HEK293 (cell line): ENCODE results near the gene PTPN6.

ENCODE experiments used
- BCL11B ChIP-seq: fragments of 450-650 bp; formaldehyde crosslinking; IDR thresholded peaks from 2 replicates; pipeline ENCODE4 v1.5.1; 2016; ENCODE audit warnings: low read depth, missing biosample characterization, missing genetic modification characterization
- FEZF1 ChIP-seq: fragments of 450-650 bp; formaldehyde crosslinking; IDR thresholded peaks from 2 replicates; pipeline ENCODE4 v1.5.1; 2016; ENCODE audit warnings: missing biosample characterization, missing genetic modification characterization
- GFI1B ChIP-seq: fragments of 450-650 bp; formaldehyde crosslinking; IDR thresholded peaks from 2 replicates; pipeline ENCODE4 v1.5.1; 2016; ENCODE audit warnings: missing biosample characterization, missing genetic modification characterization
- HOXA7 ChIP-seq: sonication (generic); formaldehyde crosslinking; IDR thresholded peaks from 2 replicates; pipeline ENCODE4 v1.8.1; 2022; ENCODE audit warnings: missing genetic modification reagents, borderline replicate concordance
- HOXD13 ChIP-seq: sonication (generic); formaldehyde crosslinking; IDR thresholded peaks from 2 replicates; pipeline ENCODE4 v1.8.0; 2022; ENCODE audit warnings: missing genetic modification reagents, borderline replicate concordance
- IKZF3 ChIP-seq: fragments of 450-650 bp; IDR thresholded peaks from 2 replicates; pipeline ENCODE4 v1.5.0; 2018; ENCODE audit warnings: missing biosample characterization, mild to moderate bottlenecking, missing genetic modification characterization, moderate library complexity
- KLF1 ChIP-seq: fragments of 450-650 bp; formaldehyde crosslinking; IDR thresholded peaks from 2 replicates; pipeline ENCODE4 v1.5.1; 2016; ENCODE audit warnings: missing biosample characterization, missing genetic modification characterization
- KLF10 ChIP-seq: fragments of 450-650 bp; IDR thresholded peaks from 2 replicates; pipeline ENCODE4 v1.5.1; 2018; ENCODE audit warnings: missing biosample characterization, mild to moderate bottlenecking, missing genetic modification characterization
- RBAK ChIP-seq: fragments of 450-650 bp; formaldehyde crosslinking; IDR thresholded peaks from 2 replicates; pipeline ENCODE4 v1.5.1; 2016; ENCODE audit warnings: missing biosample characterization, missing genetic modification characterization
- YY1 ChIP-seq: fragments of 450-650 bp; formaldehyde crosslinking; IDR thresholded peaks from 2 replicates; pipeline ENCODE4 v1.5.1; 2018; ENCODE audit warnings: missing biosample characterization, missing genetic modification characterization
- ZBTB17 ChIP-seq: fragments of 450-650 bp; formaldehyde crosslinking; IDR thresholded peaks from 2 replicates; pipeline ENCODE4 v1.5.1; 2016; ENCODE audit warnings: missing biosample characterization, missing genetic modification characterization
- ZNF112 ChIP-seq: fragments of 450-650 bp; formaldehyde crosslinking; IDR thresholded peaks from 2 replicates; pipeline ENCODE4 v1.5.0; 2017; ENCODE audit warnings: missing biosample characterization, missing genetic modification characterization
- ZNF121 ChIP-seq: fragments of 450-650 bp; formaldehyde crosslinking; IDR thresholded peaks from 2 replicates; pipeline ENCODE4 v1.5.1; 2016; ENCODE audit warnings: missing biosample characterization, missing genetic modification characterization
- ZNF132 ChIP-seq: fragments of 450-650 bp; formaldehyde crosslinking; IDR thresholded peaks from 2 replicates; pipeline ENCODE4 v1.5.1; 2017; ENCODE audit warnings: missing biosample characterization, missing genetic modification characterization, borderline replicate concordance
- ZNF157 ChIP-seq: fragments of 450-650 bp; formaldehyde crosslinking; IDR thresholded peaks from 2 replicates; pipeline ENCODE4 v1.5.1; 2016; ENCODE audit warnings: missing biosample characterization, missing genetic modification characterization
- ZNF16 ChIP-seq: fragments of 450-650 bp; formaldehyde crosslinking; IDR thresholded peaks from 2 replicates; pipeline ENCODE4 v1.5.1; 2016; ENCODE audit warnings: low read depth, missing biosample characterization, missing genetic modification characterization
- ZNF175 ChIP-seq: fragments of 450-650 bp; formaldehyde crosslinking; IDR thresholded peaks from 2 replicates; pipeline ENCODE4 v1.5.1; 2016; ENCODE audit warnings: missing biosample characterization, missing genetic modification characterization
- ZNF184 ChIP-seq: fragments of 450-650 bp; IDR thresholded peaks from 2 replicates; pipeline ENCODE4 v1.5.1; 2018; ENCODE audit warnings: missing biosample characterization, mild to moderate bottlenecking, missing genetic modification characterization
- ZNF2 ChIP-seq: fragments of 450-650 bp; formaldehyde crosslinking; IDR thresholded peaks from 2 replicates; pipeline ENCODE4 v1.5.1; 2016; ENCODE audit warnings: missing biosample characterization, missing genetic modification characterization
- ZNF274 ChIP-seq, 2 experiments: fragments of 200-500 bp in 1 of 2; fragments of 450-650 bp in 1 of 2; sonication (Bioruptor generic) in 1 of 2; formaldehyde crosslinking in 1 of 2; IDR thresholded peaks; 2 replicates each; pipeline versions ENCODE4 v1.5.1 to v1.6.1; 2014 to 2016; ENCODE audit warnings: borderline replicate concordance in 1 of 2, inconsistent platforms in 1 of 2, low read length in 1 of 2, missing biosample characterization in 1 of 2, missing genetic modification characterization in 1 of 2
- ZNF302 ChIP-seq: fragments of 450-650 bp; formaldehyde crosslinking; IDR thresholded peaks from 2 replicates; pipeline ENCODE4 v1.5.1; 2016; ENCODE audit warnings: missing biosample characterization, missing genetic modification characterization, low read depth
- ZNF391 ChIP-seq: fragments of 450-650 bp; formaldehyde crosslinking; IDR thresholded peaks from 2 replicates; pipeline ENCODE4 v1.5.1; 2016; ENCODE audit warnings: low read depth, missing biosample characterization, missing genetic modification characterization, borderline replicate concordance
- ZNF404 ChIP-seq: fragments of 450-650 bp; formaldehyde crosslinking; IDR thresholded peaks from 2 replicates; pipeline ENCODE4 v1.5.1; 2017; ENCODE audit warnings: missing biosample characterization, missing genetic modification characterization
- ZNF433 ChIP-seq: fragments of 450-650 bp; formaldehyde crosslinking; IDR thresholded peaks from 2 replicates; pipeline ENCODE4 v1.5.1; 2016; ENCODE audit warnings: missing biosample characterization, missing genetic modification characterization, low read depth
- ZNF514 ChIP-seq: fragments of 450-650 bp; formaldehyde crosslinking; IDR thresholded peaks from 2 replicates; pipeline ENCODE4 v1.5.1; 2016; ENCODE audit warnings: missing biosample characterization, missing genetic modification characterization
- ZNF530 ChIP-seq: fragments of 450-650 bp; formaldehyde crosslinking; IDR thresholded peaks from 2 replicates; pipeline ENCODE4 v1.5.1; 2016; ENCODE audit warnings: low read depth, missing biosample characterization, missing genetic modification characterization
- ZNF558 ChIP-seq: fragments of 450-650 bp; formaldehyde crosslinking; IDR thresholded peaks from 2 replicates; pipeline ENCODE4 v1.5.1; 2016; ENCODE audit warnings: missing biosample characterization, missing genetic modification characterization
- ZNF610 ChIP-seq: fragments of 450-650 bp; formaldehyde crosslinking; IDR thresholded peaks from 2 replicates; pipeline ENCODE4 v1.5.1; 2016; ENCODE audit warnings: missing biosample characterization, missing genetic modification characterization, borderline replicate concordance
- ZNF629 ChIP-seq: fragments of 450-650 bp; formaldehyde crosslinking; IDR thresholded peaks from 2 replicates; pipeline ENCODE4 v1.5.1; 2017; ENCODE audit warnings: missing biosample characterization, missing genetic modification characterization
- ZNF747 ChIP-seq: fragments of 450-650 bp; formaldehyde crosslinking; IDR thresholded peaks from 2 replicates; pipeline ENCODE4 v1.5.1; 2016; ENCODE audit warnings: missing biosample characterization, missing genetic modification characterization
- ZNF768 ChIP-seq: fragments of 450-650 bp; formaldehyde crosslinking; IDR thresholded peaks from 2 replicates; pipeline ENCODE4 v1.5.1; 2018; ENCODE audit warnings: missing biosample characterization, mild to moderate bottlenecking, missing genetic modification characterization
- TF ChIP-seq, protein P1 (sequence below): fragments of 450-650 bp; formaldehyde crosslinking; IDR thresholded peaks from 2 replicates; pipeline ENCODE4 v1.5.1; 2016; ENCODE audit warnings: missing biosample characterization, missing genetic modification characterization
- TF ChIP-seq, protein P2 (sequence below): fragments of 450-650 bp; formaldehyde crosslinking; IDR thresholded peaks from 2 replicates; pipeline ENCODE4 v1.5.1; 2017; ENCODE audit warnings: missing biosample characterization, missing genetic modification characterization

The PTPN6 gene

GRCh38 chr12:6937481-6938352 lies 13.4 kb upstream of the PTPN6 start (continued):
- peak; percentile 97 for TF ChIP-seq ZBTB17 (tag by site-specific recombination)
- no peak for TF ChIP-seq ZNF530 (tag by site-specific recombination)
- TF ChIP-seq, protein P1, sequence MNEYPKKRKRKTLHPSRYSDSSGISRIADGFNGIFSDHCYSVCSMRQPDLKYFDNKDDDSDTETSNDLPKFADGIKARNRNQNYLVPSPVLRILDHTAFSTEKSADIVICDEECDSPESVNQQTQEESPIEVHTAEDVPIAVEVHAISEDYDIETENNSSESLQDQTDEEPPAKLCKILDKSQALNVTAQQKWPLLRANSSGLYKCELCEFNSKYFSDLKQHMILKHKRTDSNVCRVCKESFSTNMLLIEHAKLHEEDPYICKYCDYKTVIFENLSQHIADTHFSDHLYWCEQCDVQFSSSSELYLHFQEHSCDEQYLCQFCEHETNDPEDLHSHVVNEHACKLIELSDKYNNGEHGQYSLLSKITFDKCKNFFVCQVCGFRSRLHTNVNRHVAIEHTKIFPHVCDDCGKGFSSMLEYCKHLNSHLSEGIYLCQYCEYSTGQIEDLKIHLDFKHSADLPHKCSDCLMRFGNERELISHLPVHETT, result peak; percentile 90
- TF ChIP-seq, protein P2, sequence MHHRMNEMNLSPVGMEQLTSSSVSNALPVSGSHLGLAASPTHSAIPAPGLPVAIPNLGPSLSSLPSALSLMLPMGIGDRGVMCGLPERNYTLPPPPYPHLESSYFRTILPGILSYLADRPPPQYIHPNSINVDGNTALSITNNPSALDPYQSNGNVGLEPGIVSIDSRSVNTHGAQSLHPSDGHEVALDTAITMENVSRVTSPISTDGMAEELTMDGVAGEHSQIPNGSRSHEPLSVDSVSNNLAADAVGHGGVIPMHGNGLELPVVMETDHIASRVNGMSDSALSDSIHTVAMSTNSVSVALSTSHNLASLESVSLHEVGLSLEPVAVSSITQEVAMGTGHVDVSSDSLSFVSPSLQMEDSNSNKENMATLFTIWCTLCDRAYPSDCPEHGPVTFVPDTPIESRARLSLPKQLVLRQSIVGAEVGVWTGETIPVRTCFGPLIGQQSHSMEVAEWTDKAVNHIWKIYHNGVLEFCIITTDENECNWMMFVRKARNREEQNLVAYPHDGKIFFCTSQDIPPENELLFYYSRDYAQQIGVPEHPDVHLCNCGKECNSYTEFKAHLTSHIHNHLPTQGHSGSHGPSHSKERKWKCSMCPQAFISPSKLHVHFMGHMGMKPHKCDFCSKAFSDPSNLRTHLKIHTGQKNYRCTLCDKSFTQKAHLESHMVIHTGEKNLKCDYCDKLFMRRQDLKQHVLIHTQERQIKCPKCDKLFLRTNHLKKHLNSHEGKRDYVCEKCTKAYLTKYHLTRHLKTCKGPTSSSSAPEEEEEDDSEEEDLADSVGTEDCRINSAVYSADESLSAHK, result no peak
- TF ChIP-seq ZNF112, result no peak
- peak; percentile 85; the same call in 1 of the 2 replicates for TF ChIP-seq ZNF610 (tag by site-specific recombination)
- TF ChIP-seq HOXD13 (CRISPR knock-in tag), result no peak
- TF ChIP-seq ZNF747 (tag by site-specific recombination), result no peak
- 0 out of 2 replicates have a peak, but pooled peaks have one; percentile 47 for TF ChIP-seq KLF1
- peak; percentile 98 for TF ChIP-seq ZNF629 (tag by site-specific recombination)
- no peak for TF ChIP-seq RBAK (tag by site-specific recombination)
- TF ChIP-seq ZNF2 (tag by site-specific recombination), result peak; percentile 96
- no peak for TF ChIP-seq ZNF175 (tag by site-specific recombination)
- TF ChIP-seq HOXA7 (CRISPR knock-in tag), result no peak
- 0 out of 2 replicates have a peak, but pooled peaks have one; percentile 33 for TF ChIP-seq ZNF121 (tag by site-specific recombination)
- no peak for TF ChIP-seq ZNF274 (IDR thresholded peaks at IDR 0.05; ENCODE audit: low read length)
- TF ChIP-seq ZNF274 (tag by site-specific recombination; IDR thresholded peaks at IDR 0.05; ENCODE audit: borderline replicate concordance), result no peak
- no peak for TF ChIP-seq ZNF768 (tag by site-specific recombination)
- no peak for TF ChIP-seq FEZF1 (tag by site-specific recombination)
- no peak for TF ChIP-seq ZNF404 (tag by site-specific recombination)
- TF ChIP-seq KLF10 (tag by site-specific recombination), result peak; percentile 40; the same call in 1 of the 2 replicates
- TF ChIP-seq ZNF514 (tag by site-specific recombination), result no peak
- no peak for TF ChIP-seq ZNF16 (tag by site-specific recombination)
- no peak for TF ChIP-seq ZNF184 (tag by site-specific recombination)
- TF ChIP-seq IKZF3, result peak; percentile 96
- no peak for TF ChIP-seq ZNF433 (tag by site-specific recombination)
- TF ChIP-seq GFI1B (tag by site-specific recombination), result no peak
- TF ChIP-seq ZNF558 (tag by site-specific recombination), result no peak; the same call in 1 of the 2 replicates
- TF ChIP-seq ZNF302 (tag by site-specific recombination), result no peak
- TF ChIP-seq ZNF391, result peak; percentile 36; the same call in 1 of the 2 replicates
- no peak for TF ChIP-seq BCL11B (tag by site-specific recombination)
- TF ChIP-seq ZNF157 (tag by site-specific recombination), result no peak
- 0 out of 2 replicates have a peak, but pooled peaks have one; percentile 26 for TF ChIP-seq YY1 (tag by site-specific recombination)
- TF ChIP-seq ZNF132 (tag by site-specific recombination), result no peak
